Stimulated activated CD4-positive, alpha-beta T cell treated with anti-CD3 and anti-CD28 coated beads, Interleukin-2, amount 100 ng/mL, for 24 hours (primary cell): ENCODE data around the gene TRAPPC6A.
A peak's percentile ranks its signal among the peaks of the same experiment; 100 is the strongest.

Experiments used
- DNase-seq, 2 donors: peaks; one replicate each; pipeline ENCODE4 v3.0.0-alpha.2; 2020

Gene TRAPPC6A

DNA sequence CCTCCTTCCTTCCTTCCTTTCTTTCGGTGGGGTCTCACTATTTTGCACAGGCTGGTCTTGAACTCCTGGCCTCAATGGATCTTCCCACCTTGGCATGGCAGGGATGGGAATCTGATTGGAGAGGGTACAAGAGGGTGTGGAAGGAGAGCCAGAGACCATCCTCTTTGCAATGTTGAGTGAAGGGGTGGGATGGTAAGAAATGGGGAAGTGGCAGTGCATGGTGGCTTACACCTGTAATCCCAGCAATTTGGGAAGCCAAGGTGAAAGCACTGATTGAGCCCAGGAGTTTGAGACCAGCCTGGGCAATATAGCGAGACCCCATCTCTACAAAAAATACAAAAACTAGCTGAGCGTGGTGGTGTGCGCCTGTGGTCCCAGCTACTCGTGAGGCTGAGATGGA, 6.1 kb upstream of the TRAPPC6A start:
- no peak for DNase-seq

GRCh38 chr19:45182758-45183157, 4.7 kb upstream of the TRAPPC6A start:
- DNase-seq, result no peak

- DNase-seq, result no peak
These were observed 2.9 kb upstream of the TRAPPC6A start for GRCh38 chr19:45180936-45181335.

DNA sequence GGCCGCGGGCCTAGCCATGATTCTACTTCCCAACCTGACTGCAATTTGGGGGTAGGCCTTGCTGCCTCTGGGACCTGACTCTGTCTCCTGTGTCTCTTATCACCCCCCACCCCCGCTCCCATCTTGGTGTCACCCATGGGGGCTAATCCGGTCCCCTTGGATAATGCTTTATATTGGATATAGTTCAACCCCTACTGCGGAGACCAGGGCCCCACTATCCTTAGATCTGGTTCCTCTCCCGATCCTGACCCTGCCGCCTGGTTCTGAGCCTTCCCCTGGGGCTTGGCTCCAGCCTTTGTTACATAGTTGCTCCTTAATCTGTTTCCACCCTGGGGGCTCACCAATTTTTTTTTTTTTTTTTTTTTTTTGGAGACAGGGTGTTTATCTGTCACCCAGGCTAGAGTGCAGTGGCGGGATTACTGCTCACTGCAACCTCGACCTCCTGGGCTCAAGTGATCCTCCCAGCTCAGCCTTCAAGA, 1.9 kb upstream of the TRAPPC6A start:
- no peak for DNase-seq

- peak; percentile 43 to 57 for DNase-seq
These were observed 1.2 kb upstream of the TRAPPC6A start for GRCh38 chr19:45179072-45179891.

DNA sequence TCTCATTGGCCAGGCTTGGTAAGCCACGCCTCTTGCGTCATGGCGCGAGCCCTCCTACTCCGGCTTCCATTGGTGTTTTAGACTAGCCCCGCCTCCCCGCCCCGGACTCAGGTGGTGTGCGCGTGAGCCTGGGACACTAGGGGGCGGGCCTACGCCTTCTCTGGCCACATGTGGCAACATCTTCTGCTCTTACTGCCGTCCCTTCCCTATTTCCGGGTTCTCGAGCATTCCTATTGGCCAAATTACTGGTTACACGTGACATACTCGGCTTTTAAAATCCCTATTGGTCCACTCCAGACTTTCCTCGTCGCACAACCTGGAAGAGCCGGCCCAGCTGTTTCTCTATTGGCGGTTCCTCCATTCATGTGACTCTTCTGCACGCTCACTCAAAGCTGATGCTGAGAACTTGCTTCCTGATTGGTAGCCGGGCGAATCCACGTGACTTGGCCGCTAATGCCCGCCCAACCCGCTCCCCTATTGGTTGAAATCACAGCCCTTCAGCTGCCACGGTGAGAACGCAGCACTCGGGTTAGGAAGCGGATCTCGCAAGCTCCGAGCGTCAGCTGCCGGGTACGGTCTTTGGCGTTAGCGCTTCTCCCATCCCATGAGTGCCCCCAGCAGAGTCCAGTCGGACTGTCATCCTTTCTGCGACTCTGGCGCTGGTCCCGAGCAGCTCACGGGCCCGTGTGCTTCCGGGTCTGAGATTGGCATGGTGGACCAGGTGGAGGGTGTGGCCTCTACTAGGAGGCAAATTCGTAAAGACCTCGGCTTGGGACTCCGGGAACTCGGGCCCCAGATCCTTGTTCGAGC, 430 bp upstream of the TRAPPC6A start, which contains the start of gene BLOC1S3:
Gene BLOC1S3 (plus strand): TSS at position 523 of the 810 bp plus-strand sequence. CDS start 513 bp downstream, outside the sequence.
- peak; percentile 100 for DNase-seq

- no peak for DNase-seq
These were observed 2.3 kb downstream of the TRAPPC6A start for GRCh38 chr19:45175515-45176345.

GRCh38 chr19:45173816-45174215, 4.2 kb downstream of the TRAPPC6A start:
- no peak for DNase-seq

DNA sequence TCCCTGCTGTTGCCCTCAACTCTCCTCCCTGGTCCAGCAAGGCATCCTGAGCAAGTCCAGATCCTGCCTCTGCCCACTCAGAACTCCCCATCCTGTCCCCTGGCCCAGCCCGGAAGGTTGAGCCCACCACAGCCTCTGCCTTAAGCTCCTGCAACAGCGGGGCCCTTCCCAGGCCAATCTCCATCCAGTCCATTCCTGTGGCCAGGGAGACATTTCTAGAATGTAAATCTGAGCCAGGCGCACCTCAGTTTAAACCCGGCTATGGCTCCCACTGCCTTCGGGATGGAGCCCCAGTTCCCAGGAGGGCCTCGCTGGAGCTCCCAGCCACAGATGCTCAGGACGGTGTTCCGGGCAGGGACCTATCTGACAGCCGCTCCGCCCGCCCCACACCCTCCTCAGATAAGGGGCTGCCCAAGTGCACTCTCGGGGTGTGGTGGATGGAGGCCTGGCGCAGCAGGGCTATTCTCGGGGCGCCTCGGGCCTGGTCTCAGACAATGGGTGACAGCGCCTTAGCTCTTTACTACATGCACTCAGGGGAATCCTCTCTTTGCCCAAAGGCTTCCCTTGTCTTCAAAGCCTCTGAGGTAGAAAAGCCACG, 5.3 kb downstream of the TRAPPC6A start:
- no peak for DNase-seq

- peak in 1 of 2 donors; percentile 32 for DNase-seq
These were observed 5.9 kb downstream of the TRAPPC6A start for GRCh38 chr19:45172173-45172572.

- DNase-seq, result peak; percentile 35 to 40
These were observed 6.8 kb downstream of the TRAPPC6A start for GRCh38 chr19:45171211-45171623.

GRCh38 chr19:45170146-45171106, 7.6 kb downstream of the TRAPPC6A start:
- DNase-seq, result no peak

- DNase-seq, result no peak
These were observed 8.4 kb downstream of the TRAPPC6A start for GRCh38 chr19:45169602-45170001.

DNA sequence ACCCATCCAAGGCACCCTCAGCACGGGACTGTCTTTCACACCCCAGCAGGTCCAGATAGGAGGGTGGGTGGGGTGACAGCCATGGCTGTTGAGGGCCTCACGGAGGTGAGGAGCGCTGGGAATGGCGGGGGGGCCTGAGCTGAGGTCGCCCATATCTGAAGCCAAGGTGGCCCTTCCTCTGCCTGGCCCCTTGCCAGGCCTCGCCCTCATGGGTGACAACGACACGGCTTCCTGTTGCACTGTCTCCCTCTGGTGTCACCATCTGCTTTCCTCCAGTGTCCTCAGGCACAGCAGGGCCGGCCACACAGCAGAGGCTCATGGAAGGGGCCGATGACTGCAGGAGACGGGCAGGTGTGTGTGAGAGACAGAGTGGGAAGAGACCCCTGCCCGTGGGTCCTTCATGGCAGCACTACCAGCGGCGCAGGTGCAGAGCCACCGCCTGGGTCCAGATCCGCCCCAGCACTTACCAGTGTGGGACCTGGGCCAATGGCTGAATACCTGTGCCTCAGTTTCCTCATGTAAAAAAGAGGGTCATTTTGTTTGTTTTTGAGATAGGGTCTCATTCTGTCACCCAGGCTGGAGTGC, 9.2 kb downstream of the TRAPPC6A start:
- no peak for DNase-seq

DNA sequence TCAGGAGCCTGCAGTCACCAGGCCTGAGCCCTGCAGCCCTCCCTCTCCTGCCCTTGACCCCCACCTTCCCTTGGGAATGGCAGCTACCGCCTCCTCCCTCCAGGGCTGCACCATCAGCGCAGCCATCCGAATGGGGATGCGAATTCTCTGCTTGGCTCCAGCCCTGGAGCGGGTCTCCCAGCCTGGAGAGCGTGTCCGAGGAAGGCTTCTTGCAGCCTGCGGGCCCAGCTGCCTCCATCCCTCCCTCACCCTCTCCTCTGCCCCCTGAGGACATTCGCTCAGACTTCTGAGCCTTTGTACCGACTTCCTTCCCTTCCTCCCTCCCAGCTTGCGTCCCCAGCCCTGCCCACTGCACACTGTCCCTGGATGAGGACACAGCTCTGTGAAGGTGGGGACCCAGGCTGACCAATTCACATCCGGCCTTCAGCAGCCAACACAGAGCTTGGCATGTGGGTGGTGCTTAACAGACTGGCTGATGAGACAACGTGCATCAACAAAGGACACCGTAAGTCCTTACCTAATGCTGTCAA, 11.2 kb downstream of the TRAPPC6A start:
- no peak for DNase-seq

DNA sequence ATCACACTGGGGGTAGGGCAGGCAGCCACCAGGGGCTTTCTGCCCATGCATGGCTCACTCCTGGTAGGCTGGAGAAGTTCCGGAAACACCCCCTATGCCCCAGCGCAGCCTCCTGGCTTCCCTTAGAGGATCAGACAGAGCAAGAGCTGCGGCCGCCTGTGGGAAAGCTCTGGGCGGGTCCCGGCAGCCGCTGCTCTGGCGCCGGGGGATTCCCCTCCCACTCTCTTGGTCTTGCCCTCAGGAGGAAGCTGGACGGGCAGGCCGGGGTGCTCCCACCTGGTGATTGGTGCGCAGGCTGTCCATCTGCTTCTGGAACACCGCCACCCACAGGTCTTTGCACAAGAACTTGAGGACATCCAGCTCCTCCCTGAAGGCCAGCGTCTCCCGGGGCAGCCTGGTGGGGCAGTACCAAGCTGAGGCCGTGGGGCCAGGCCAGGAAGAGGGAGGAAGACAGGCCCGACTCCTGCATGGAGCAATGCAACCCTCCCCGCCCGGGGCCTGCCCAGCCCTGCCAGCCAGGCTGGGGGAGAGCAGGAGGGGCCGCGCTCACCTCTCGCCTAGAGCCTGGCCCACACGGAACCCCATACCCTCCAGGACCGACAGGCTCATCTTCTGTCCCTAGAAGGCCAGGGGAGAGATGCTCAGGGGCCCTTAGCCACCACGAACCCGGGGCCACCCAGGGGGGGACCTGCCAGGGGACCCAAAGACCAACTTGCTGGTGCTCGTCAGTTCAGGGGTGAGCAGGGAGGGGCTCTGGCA, 13.3 kb downstream of the TRAPPC6A start:
- DNase-seq, result peak; percentile 66 to 74

DNA sequence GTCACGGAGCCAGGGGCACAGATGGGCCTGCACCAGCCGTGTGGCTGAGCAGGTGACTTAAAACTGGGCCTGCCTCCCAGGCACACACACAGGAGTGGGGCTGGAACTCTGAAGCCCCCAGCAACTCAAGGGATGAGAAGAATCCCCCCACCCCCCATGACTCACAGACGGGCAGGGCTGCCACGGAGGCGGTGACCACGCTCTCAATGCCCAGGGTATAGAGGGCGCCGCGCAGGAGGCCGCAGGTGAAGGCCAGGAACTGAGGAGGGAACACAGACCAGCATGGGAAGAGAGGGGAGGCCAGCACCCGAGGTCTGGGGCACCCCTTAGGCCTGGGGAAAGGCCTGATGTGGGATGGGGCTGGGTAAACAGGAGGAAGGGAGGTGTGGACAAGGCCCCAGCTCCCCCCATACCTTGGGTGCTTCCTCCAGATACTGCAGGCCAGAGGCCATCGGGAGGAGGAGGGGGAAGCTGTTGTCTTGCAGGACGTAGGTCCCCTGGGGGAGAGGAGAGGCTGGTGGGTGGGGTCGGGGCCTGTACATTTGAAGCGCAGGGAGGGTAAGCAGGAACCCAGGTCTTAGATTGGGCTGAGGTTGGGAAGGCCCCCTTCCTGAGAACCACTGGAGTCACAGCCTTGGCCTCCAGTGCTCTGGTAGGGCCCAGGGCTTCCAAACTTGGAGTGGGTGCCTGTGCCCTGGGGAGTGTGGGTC, 14.1 kb downstream of the TRAPPC6A start:
- DNase-seq, result no peak

DNA sequence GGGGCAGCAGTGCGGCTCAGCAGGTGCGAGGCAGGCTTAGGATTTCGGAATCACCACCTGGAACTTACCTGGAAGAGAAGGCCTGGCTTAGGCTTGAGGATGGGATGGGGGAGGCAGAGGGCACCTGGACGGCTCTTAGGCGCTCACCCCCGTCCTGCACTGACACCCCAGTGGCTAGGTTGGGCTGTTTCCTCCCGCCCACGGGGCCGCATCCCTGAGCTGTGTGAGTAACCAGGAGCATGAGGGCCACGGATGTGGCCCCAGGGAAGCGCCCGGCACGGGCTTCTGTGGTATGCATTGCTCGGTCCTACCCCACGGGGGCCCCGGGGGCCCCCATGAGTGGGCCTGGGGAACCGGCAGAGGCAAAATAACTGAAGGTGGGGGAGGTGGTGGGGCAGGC, 14.9 kb downstream of the TRAPPC6A start:
- DNase-seq, result no peak

DNA sequence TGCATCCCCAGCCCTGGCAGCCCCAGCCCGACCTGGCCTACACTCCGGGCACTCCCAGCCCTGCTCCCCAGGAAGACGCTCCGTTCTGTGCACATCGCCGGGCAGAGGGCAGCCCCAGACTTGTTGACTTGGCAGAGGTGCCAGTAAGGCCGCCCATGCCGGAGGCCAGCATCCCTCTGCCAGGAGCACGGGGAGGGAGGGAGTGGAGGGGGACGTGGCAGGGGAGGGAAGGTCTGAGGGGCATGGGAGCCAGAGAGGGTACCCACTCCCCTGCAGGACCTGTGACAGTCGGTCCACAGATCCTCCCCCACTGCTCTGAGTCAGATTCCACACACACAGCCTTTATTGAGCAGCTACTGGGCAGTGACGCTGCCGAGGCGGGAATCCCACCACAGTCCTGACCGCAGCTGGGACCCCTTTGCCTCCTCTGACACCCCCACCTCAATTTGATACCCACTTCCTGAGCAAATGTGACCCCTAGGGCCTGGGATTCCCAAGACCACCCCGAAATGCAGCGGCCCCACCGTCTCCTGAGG, 15.4 kb downstream of the TRAPPC6A start:
- DNase-seq, result no peak
